ENCODE data around the gene FAM3C.

FAM3C gene

DNA sequence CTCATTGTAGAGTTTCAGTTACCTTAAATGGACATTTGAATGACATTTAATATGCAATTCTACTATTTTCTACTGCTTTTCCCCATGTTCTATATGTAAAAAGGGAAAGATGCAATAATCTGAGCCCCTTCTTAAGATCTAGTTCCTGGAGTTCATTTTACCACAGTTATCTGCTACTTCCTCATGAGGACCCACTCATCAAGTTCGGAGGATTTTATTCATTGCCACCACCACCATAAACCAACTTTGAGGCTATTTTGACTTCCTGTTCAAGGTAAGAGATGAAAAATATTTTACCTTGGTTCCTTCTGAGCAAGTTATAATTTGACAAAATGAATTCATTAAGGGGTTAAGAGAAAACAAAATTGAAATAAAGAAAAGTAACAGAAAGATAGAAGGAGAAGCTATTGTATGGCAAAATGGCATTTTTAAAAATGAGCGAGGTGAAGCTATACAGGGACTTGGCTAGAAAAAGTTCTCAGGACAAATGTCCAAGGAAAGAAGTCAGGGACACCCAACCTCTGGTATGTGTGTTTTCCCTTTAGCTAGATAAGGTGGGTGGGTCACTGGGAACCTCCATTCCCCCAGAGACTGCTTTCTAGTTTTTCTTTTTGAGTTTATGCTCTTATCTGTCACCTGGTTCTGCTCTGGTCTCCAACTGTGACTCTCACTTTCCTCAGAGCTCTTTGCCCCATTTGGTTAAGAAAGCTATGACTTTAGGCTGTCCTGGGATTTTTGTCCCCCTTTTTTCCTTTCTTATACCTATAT, 14.9 kb upstream of the FAM3C start:
- DNase-seq (ENCODE audit: low read depth in 3 of 3), result no peak

DNA sequence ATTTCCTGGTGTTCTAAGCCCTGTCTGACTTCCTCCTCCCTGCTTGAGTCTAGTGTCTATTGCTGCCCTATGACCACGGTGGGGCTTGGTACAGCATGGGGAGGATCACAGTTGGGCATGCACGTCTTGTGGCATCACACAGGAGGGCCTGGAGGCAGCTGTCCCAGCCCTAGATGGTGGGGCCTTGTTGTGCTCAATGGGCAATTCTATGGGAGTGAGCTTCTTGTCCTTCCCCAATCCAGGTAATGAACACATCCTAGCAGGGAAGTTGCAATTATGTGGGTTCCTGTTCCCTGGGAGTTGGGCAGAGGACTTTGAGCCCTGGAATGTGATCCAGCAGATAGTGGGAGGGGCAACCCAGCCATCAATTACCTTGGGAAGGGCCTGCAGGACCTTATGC, 10.8 kb upstream of the FAM3C start:
- no peak for DNase-seq (ENCODE audit: low read depth in 3 of 3)

DNA sequence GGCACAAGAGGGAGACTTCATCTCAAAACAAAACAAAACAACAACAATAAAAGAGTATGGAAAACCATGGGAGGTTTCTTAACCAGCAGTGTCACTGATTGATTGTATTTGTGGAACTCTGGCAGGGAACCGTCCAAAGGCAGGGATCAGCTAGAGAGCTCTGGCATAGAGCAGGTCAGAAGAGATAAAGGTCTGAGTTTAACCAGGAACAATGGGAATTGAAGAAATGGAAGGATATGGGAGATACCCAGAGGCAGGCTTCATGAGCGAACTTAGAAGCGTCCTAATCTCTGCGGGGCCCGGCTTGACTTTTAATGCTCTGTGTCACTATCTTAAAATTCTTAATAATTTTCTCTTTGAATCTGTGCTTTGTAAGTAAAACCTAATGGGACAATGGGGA, 10.4 kb upstream of the FAM3C start:
- no peak for DNase-seq (ENCODE audit: low read depth in 3 of 3)

DNA sequence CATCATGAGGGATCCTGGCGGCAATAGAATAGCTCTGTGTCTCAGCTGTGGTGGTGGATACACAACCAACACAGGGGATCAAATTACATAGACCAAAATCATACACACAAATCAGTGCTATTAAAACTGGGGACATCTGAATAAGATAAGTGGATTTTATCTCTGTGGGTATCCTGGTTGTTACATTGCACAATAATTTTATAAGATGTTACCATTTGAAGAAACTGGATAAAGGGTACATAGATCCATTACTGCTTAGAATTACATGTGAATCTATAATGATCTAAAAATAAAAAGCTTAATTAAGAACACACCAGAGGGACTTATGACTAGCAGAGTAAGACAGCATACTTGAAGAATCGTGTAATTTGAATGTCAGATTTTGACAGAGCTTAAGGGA, 8.2 kb upstream of the FAM3C start:
- DNase-seq (ENCODE audit: low read depth in 3 of 3), result no peak

DNA sequence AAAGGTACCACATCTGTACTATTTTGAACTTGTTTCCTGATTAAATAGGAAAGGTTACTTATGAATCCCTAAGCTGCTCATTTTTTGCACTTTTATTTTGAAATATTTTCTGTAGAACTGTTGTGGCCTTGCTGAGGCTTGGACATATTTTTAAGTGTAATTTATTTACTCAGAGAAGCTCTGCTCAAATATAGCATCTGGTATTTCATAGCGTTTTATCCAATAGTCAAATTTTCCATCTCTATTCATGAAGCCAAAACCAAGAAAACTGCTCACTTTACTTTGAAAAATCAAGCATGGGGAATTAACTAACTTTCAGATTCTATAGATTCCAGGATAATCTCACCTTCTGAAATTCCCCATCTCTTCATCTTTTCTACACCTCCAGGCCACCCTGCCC, 6.6 kb upstream of the FAM3C start:
- no peak for DNase-seq (ENCODE audit: low read depth in 3 of 3)

DNA sequence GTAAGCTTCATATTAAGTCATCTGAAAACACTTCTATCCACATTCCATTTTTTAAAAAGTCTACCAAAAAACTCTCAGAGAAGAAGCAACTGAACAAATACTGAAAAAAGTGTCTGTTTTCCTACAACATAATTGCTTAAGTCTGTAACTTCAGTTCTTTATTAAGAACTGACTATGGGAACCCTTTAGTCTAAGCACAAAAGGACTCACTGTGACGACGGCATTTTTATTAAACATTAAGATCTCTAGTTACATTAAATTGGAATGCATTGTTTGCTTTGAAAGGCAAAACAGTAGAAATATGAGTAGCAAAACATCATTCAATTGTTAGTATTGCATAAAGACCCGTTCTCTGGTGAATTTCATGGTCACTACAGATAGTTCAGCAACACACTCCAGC, 5.8 kb upstream of the FAM3C start:
- no peak for DNase-seq (ENCODE audit: low read depth in 3 of 3)

DNA sequence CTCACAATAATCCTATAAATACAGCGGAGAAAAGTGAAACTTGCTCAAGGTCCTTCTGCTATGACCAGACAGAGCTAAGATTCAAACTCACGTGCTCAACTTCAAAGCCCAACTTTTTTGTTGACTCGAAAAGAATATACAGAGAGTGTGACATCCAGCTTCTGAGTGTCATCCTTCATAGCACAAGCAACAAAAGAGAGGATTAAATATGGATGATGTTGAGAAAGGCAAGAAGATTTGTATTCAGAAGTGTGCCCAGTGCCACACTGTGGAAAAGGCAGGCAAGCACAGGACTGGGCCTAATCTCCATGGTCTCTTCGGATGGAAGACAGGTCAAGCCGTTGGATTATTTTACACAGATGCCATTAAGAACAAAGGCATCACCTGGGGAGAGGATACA, 2.1 kb upstream of the FAM3C start:
- no peak for DNase-seq (ENCODE audit: low read depth in 3 of 3)

DNA sequence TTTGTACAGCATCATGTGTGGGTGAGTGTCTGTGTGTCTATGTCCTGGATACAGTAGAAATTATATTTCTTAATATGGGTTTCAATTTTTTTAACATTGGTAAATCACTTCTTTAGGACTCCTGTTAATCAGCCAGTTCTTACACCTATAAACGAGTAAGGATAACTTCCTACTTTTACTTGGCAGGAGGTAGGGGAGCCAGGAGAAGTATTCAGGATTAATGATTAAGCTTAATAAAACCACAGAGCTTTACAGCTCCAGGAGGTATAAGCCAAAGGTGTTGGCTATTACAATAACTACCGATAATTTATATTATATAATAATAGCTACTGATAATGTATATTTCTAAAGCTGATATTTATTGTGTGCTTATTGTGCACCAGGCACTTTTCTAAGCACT, 1.7 kb upstream of the FAM3C start:
- no peak for DNase-seq (ENCODE audit: low read depth in 3 of 3)

DNA sequence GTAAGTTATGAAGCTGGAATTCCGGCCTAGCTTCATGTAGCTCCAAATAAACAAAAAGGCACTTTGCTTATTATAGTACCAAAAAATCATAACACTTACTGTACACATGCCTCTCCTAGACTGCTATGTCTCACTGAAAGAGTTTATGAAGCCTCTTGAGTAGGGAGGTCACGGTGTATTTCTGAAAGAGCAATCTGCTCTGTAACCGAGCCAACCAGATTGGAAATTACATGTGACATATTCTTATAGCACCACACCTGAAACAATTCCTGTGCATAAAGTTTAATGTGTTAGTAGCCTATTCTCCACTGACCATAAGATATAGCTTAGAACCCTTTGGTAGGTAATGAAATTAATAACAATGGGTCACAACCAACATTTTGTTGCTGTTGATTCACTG, 1.3 kb upstream of the FAM3C start:
- DNase-seq (ENCODE audit: low read depth in 3 of 3), result no peak

DNA sequence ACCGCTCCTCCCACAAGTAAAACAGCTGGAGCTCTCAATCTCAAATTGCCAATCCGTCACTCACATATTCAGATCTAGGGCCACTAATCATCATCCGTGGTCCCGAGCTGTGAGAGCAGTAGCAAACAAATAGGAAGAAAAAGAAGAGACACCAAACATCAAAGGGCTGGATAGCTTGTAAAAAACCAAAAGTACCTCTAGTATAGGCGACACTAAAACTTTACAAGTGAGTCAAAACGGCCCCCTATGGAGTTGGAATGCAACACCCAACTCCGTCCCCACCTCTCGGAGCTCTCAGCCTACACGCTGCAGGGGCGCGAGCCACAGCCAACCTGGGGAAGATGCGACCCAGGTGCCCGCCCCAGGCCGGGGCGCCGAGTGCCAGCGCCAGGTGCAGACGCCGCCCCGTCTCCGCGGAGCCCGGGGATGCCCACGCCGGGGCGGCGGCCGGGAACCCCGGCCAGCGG, 581 bp downstream of the FAM3C start:
- peak; percentile 15 to 35 (median 20) for DNase-seq (ENCODE audit: low read depth in 3 of 3)

DNA sequence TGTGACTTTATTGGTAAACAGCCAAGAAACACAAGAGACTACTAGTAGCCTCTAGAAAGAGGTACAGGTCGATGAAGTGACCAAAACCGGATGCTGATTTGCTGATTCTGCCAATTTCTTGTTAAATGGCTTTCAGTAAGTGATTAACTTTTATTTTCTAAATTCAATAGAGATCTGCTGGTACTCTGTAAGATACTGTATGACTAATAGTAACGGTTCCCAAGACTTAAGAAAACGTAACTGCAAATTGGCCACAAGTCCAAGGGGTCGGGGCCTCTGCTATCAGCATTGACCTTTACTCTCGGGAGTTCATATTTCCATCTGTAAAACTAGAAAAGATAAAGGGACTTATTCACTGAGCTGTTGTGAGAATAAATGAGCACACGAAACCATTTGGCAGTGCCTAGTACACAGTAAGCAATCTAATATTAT, 1.4 kb downstream of the FAM3C start:
- DNase-seq (ENCODE audit: low read depth in 3 of 3), result no peak

DNA sequence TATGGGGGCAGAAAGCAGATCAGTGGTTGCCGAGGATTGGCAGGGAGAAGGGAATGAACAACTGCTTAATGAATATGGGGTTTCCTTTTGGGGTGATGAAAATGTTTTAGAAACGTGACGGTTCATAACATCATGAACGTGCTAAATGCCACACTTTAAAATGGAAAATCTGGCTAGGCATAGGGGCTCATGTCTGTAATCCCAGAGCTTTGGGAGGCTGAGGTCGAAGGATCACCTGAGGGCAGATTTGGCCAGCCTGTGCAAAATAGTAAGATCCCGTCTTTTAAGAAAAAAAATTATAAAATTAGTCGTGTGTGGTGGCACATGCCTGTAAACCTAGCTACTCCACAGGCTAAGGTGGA, 3.1 kb downstream of the FAM3C start:
- DNase-seq (ENCODE audit: low read depth in 3 of 3), result no peak

DNA sequence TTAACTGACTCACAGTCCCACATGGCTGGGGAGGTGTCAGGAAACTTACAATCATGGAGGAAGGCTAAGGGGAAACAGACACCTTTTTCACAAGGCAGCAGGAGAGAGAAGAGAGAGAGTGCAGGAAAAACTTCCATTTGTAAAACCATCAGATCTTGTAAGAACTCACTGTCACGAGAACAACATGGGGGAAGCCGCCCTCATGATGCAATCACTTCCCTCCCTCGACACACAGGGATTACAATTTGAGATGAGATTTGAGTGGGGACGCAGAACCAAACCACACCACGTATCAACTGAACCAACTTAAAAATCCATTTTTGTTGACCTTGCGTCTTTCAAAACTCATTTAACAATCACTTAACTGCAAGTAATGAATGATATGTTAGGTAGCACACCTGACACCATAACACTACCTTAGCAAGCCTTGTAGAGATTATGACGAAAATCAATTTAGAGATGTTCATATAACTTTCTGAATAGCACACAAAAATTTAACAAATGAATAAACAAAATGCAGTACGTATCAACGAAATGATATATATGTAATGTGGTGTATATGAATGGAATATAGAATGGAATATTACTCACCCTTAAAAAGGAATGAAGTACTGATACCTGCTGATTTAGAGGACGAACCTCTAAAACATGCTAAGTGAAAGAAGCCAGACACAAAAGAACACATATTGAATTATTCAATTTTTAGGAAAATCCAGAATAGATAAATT, 3.7 kb downstream of the FAM3C start:
- DNase-seq (ENCODE audit: low read depth in 3 of 3), result no peak

DNA sequence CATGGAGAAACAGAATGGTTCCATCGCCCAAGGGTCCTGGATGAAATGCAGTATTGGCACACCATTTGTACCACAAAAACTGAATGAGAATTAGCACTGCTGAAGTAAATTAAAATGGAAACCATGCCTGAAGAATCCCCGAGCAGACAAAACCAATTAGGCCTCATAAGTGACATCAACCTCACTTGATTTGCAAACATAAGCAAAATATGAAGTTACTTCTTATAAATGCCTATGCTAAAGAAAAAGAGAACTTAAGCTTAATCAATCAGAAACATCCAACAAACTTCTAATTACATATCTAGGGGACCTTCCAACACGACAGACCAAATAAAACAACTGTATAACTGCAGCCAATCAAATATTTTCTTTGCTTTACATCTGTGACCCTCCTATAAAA, 4.4 kb downstream of the FAM3C start:
- no peak for DNase-seq (ENCODE audit: low read depth in 3 of 3)

DNA sequence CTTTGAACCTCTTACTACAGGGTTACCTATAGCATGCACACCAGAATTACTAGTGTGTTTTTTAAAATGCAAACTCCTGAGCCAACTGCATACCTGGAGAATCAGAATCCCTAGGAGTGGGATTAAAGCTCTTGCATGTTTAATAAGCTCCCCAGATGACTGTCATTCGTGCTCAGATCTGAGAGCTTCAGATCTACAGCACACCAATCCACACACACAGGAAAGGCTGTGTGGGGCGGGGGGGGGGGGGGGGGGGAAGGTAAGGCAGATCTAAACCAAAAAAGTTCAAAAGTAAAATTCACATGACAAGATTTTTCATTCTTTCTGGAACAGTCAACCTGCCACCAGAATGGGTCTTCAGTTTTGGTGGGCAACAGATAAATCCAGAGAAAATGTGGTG, 5.5 kb downstream of the FAM3C start:
- DNase-seq (ENCODE audit: low read depth in 3 of 3), result no peak

DNA sequence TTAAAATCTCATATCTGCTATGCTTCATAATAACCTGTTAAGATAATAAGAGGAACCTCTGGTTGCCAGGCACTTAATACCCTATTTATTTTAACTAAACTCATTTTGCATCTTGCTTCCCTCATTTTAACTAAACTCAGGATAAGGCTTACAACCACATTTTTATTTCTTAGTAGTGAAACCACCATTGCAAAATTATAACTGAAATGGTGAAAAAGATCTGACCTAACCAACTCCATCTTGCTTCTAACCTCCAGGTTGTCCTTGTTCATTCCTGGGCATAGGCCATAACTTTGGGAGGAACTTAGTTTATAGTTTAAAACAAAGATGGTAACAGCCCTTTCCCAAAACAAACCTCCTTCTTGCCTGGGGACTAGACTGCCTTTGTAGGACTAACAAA, 6.0 kb downstream of the FAM3C start:
- DNase-seq (ENCODE audit: low read depth in 3 of 3), result no peak

DNA sequence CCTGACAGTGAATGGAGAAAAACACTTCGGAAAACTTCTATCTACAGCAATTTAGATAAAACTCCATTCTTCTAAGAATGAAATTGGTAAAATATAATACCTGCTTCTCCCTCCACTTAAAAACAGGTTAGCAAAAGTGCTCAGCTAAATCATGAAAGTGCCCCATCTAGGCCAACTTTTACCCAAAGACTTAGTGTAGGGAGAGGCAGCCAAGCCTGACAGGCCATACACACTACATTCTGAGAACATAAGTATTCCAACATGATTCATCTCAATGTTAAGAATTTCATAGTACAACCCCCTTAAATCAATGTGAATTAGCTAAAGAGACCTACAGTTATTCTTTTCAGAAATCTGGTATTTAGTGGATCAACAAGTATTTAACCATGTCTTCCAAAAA, 7.2 kb downstream of the FAM3C start:
- DNase-seq (ENCODE audit: low read depth in 3 of 3), result no peak

DNA sequence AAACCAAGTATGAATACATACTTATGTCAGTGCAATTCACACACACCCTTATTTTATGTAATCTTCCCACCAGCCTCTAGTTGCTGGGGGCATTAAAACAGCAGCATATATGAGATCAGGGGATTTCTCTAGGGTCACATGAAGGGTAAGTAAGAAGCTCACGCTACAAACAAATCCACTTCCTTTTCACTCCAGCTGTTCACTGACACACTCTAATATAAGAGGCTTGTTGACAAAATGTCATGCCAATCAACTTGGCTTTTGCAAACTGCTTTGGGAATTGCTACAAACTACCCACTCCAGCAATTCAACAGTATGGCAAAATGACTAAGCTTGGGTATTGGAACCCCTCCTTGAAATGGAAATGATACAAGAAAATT, 10.3 kb downstream of the FAM3C start:
- DNase-seq (ENCODE audit: low read depth in 3 of 3), result no peak

DNA sequence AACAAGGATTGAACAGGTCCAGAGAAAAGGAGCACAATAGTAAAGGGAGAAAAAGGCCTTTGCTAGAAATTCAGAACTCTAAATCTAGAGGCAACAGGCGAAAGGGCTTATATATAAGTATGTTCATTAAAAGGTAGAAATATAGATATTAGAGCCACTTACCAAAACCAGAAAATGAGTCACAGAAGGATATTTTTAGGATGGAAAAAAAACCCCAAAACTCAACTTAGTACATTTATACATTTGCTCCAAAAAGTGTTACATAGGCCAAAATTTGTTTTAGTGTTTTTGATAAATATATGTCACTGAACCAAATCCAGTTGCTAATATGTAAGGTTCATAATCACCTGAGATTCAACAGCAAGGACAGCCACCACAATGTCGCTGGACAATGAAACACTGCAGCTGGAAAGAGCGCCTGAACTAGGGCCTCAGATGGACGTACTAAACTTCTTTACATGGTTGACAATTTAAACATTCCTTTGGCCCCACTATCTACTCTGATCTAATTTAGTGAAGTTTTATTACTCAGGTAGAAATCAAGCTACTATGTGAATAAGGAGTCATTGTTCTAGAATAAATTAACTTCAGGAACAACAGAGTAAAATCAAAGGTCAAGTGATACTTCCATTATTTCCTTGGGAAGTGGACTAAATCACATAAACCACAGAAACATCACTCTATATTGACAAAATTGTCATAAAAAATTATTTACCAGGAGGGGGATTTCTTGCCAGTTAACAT, 10.9 kb downstream of the FAM3C start:
- DNase-seq (ENCODE audit: low read depth in 3 of 3), result no peak

DNA sequence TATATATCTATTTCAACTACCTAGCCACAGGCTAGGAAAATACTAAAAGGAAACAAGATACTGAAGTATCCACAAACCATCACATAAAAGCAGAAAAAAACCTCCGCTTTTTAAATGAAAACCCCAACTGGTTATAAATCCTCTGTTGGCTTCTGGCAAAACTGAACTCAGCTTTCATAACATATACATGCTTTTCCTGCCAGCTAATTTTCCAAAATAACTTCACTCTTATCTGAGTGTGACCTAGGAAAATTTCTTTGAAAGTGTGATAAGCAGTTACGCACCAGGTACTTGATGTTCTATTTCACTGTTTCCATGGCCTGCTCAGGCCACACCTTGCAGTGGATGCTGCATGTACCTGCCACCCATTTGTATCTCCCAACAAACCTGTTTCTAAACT, 11.8 kb downstream of the FAM3C start:
- no peak for DNase-seq (ENCODE audit: low read depth in 3 of 3)

DNA sequence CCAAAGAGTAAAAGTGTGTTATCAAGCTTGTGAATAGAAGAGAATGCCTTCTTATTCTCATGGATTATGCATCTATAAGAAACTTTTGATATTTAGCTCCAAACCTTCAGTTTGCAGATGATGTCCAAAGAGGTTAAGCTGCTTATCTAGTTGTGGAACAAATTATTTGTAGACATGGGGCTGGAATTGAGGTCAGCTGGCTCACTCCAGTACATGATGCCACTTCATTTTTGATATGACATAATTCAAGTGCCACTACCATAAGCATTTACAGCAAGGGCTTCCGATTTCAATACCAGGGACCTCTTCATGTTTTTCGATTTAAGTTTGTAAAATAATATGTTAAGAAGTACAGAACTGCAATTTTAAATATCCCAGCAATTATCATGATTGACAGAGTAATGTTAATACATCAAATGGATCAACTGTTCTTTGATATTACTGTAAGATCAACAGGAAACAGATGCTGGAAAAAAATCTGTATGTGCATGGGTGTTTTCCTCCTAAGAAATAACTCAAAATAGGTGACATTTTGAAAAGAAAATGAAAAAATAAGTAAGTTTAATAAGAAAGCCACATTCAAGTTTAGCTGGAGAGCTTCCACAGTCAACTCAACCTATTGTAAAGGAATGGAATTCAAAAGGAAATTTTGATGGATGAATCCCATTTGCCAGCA, 12.7 kb downstream of the FAM3C start:
- DNase-seq (ENCODE audit: low read depth in 3 of 3), result no peak

DNA sequence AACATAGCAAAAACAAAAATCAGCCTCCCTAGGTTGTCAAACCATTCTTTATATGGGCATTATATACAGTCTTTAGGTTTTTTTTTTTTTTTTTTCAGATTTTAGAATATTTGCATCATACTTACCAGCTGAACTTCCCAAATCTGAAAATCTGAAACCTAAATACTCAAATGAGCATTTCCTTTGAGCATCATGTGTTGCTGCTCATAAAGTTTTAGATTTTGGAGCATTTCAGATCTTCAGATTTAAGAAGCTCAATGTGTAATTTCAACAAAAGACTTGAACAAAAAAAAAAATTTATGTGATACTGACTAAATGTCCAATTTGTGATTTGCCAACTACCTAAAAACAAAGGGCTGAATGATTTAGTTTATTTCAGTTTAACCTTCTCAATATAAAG, 13.6 kb downstream of the FAM3C start:
- no peak for DNase-seq (ENCODE audit: low read depth in 3 of 3)
